ENCODE measurements around the gene SPATA31E1. TPM values are rescaled to one million over a fixed set of nuclear protein-coding genes. Genes with fewer than 3 reads are reported as not detected.

Gene SPATA31E1
- total and polyA plus RNA-seq, 11 donors = not detected

DNA sequence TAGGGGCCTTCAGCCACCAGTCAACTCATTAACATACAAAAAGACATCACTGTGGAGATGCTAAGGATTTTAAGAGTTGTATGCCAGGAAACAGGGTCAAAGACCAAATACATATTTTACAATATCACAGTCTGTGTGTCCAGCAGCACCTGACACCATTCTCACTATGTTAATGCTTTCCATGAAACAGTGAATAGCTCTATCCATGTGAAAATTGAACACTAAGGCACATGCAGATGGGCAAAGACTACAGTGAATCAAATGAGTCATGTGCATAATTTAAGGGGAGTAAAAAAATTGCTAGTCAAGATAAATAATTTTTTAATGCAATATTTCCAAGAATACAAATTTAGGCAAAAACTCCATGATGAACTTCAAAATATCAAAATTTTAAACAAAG lies 7.6 kb upstream of the SPATA31E1 start:
- H3K4me1 ChIP-seq = no peaks in the 10 kb centered on the region
- intact Hi-C loops (cut with DNase I) = no loop called here
- no peak for DNase-seq
- no peaks in the 10 kb centered on the region for H3K36me3 ChIP-seq
- H3K9me3 ChIP-seq = peaks cover 0 to 5% (median 0%) of the 10 kb centered on the region in 12 donors
- ATAC-seq = no peak
- no peaks in the 10 kb centered on the region for H3K27me3 ChIP-seq
- H3K27ac ChIP-seq = peak overlapping the region in 1 of 12 donors; percentile 6
- no peak overlapping the region for H3K4me3 ChIP-seq
- TF ChIP-seq CTCF (IDR thresholded peaks at IDR 0.05) = no peak
- TF ChIP-seq POLR2A (IDR thresholded peaks at IDR 0.05) = no peak

GRCh38 chr9:87875831-87876545 lies 6.7 kb upstream of the SPATA31E1 start:
- H3K4me3 ChIP-seq = no peak overlapping the region
- 60 to 73% (median 67%) methylated on average over 5 of the region's 5 CpGs for WGBS, 4 donors
- H3K9me3 ChIP-seq = peaks cover 0 to 5% (median 0%) of the 10 kb centered on the region in 12 donors
- TF ChIP-seq POLR2A (IDR thresholded peaks at IDR 0.05) (no peak), CTCF (IDR thresholded peaks at IDR 0.05) (no peak)
- ATAC-seq = no peak
- no peak overlapping the region for H3K27ac ChIP-seq
- H3K36me3 ChIP-seq = no peaks in the 10 kb centered on the region
- no peaks in the 10 kb centered on the region for H3K27me3 ChIP-seq
- H3K4me1 ChIP-seq = no peaks in the 10 kb centered on the region
- intact Hi-C loops (cut with DNase I) = no loop called here
- no peak for DNase-seq

DNA sequence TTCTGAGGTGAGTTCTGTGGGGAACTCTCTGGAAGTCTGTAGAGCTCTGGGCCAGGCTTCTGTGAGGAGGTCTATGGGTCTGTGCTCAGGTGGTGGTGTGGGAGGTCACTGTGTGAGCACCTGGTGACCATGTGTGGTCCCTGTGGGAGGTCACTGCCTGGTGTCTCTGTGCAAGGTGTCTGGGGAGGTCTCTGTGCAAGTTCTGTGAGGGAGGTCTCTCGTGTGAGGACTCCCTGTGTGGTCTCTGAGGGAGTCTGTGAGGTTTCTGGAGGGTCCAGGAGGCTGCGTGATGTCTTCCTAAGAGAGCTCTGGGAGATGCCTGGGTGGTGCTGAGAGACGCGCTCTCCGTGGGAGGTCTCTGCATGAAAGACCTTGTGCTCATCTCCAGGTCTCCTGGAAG lies 6.0 kb upstream of the SPATA31E1 start:
- H3K9me3 ChIP-seq = peaks cover 0 to 5% (median 0%) of the 10 kb centered on the region in 12 donors
- WGBS, 4 donors = 84 to 87% (median 86%) methylated on average over 5 of the region's 5 CpGs
- DNase-seq = no peak
- H3K27me3 ChIP-seq = no peaks in the 10 kb centered on the region
- no peak overlapping the region for H3K4me3 ChIP-seq
- no peaks in the 10 kb centered on the region for H3K36me3 ChIP-seq
- intact Hi-C loops (cut with DNase I) = no loop called here
- TF ChIP-seq CTCF (IDR thresholded peaks at IDR 0.05) (no peak), POLR2A (IDR thresholded peaks at IDR 0.05) (no peak)
- no peak for ATAC-seq
- H3K27ac ChIP-seq = no peak overlapping the region
- H3K4me1 ChIP-seq = no peaks in the 10 kb centered on the region

- peaks cover 0 to 5% (median 0%) of the 10 kb centered on the region in 12 donors for H3K9me3 ChIP-seq
- H3K27me3 ChIP-seq = no peaks in the 10 kb centered on the region
- intact Hi-C loops (cut with DNase I) = no loop called here
- no peaks in the 10 kb centered on the region for H3K36me3 ChIP-seq
- TF ChIP-seq POLR2A (IDR thresholded peaks at IDR 0.05) (no peak), CTCF (IDR thresholded peaks at IDR 0.05) (no peak)
- no peaks in the 10 kb centered on the region for H3K4me1 ChIP-seq
- ATAC-seq = no peak
- H3K4me3 ChIP-seq = no peak overlapping the region
- 85 to 93% (median 89%) methylated on average over 1 of the region's 1 CpG for WGBS, 4 donors
- no peak for DNase-seq
- no peak overlapping the region for H3K27ac ChIP-seq
These were observed 3.6 kb upstream of the SPATA31E1 start for GRCh38 chr9:87878989-87879511.

All from heart left ventricle (tissue), 16 donors.